HAP-1 (cell line): ENCODE data around the gene ABHD6.
"Not testable (repeated sequence)": the region's sequence is repeated elsewhere in the genome, so short reads cannot be mapped to it uniquely, and the experiment has no call there.

ENCODE experiments used
- DNase-seq, 2 experiments: peaks; one replicate each; pipeline ENCODE4 v3.0.0-alpha.2; 2016 to 2020; ENCODE audit warnings: low spot score in 2 of 2
- H3K27me3 ChIP-seq: fragments of 250-450 bp; sonication (Bioruptor Pico); 2 replicates; pipeline ENCODE4 v1.5.1; 2020; ENCODE audit warnings: low read depth, mild to moderate bottlenecking, moderate library complexity
- H3K36me3 ChIP-seq: fragments of 250-450 bp; sonication (Bioruptor Pico); replicated peaks from 2 replicates; pipeline ENCODE4 v1.5.1; 2020; ENCODE audit warnings: mild to moderate bottlenecking
- H3K4me1 ChIP-seq: fragments of 250-450 bp; sonication (Bioruptor Pico); 2 replicates; pipeline ENCODE4 v1.5.1; 2020; ENCODE audit warnings: mild to moderate bottlenecking
- H3K4me3 ChIP-seq: fragments of 250-450 bp; sonication (Bioruptor Pico); 2 replicates; pipeline ENCODE4 v1.5.1; 2020; ENCODE audit warnings: mild to moderate bottlenecking, moderate library complexity
- H3K9me3 ChIP-seq: fragments of 250-450 bp; sonication (Bioruptor Pico); 2 replicates; pipeline ENCODE4 v1.5.1; 2020; ENCODE audit warnings: mild to moderate bottlenecking, moderate library complexity
- in situ Hi-C: fragments of 300-500 bp; cut with MboI; formaldehyde crosslinking; loops from 3 replicates; pipeline ENCODE4 v1.14.3; 2020; ENCODE audit warnings: low sequenced_read_pairs, inconsistent platforms, mixed read lengths

Gene ABHD6

GRCh38 chr3:58200846-58201355, 36.7 kb upstream of the ABHD6 start:
- H3K4me3 ChIP-seq, result no peak overlapping the region
- in situ Hi-C loops, result no loop called here
- H3K27me3 ChIP-seq, result no peaks in the 10 kb centered on the region; the same call in 1 of the 2 replicates
- DNase-seq, result no peak
- no peaks in the 10 kb centered on the region for H3K36me3 ChIP-seq
- no peaks in the 10 kb centered on the region for H3K9me3 ChIP-seq
- no peaks in the 10 kb centered on the region for H3K4me1 ChIP-seq

GRCh38 chr3:58201451-58201850, 36.1 kb upstream of the ABHD6 start:
- in situ Hi-C loops, H3K9me3 ChIP-seq, DNase-seq, H3K27me3 ChIP-seq, H3K36me3 ChIP-seq, H3K4me1 ChIP-seq, H3K4me3 ChIP-seq: not testable (repeated sequence)

- H3K4me1 ChIP-seq, result no peaks in the 10 kb centered on the region
- H3K36me3 ChIP-seq, result no peaks in the 10 kb centered on the region
- H3K9me3 ChIP-seq, result no peaks in the 10 kb centered on the region
- H3K4me3 ChIP-seq, result no peak overlapping the region
- H3K27me3 ChIP-seq, result peaks cover 10% of the 10 kb centered on the region
- no peak for DNase-seq
- in situ Hi-C loops, result no loop called here
Observed at GRCh38 chr3:58202917-58203360, 34.7 kb upstream of the ABHD6 start.

- in situ Hi-C loops, result no loop called here
- Histone ChIP-seq H3K4me3 (no peak overlapping the region), H3K36me3 (no peaks in the 10 kb centered on the region), H3K4me1 (no peaks in the 10 kb centered on the region), H3K27me3 (peaks cover 10% of the 10 kb centered on the region), H3K9me3 (no peaks in the 10 kb centered on the region)
- DNase-seq, result no peak
Observed at GRCh38 chr3:58203541-58203940, 34.1 kb upstream of the ABHD6 start.

GRCh38 chr3:58204720-58205119, 32.9 kb upstream of the ABHD6 start:
- Histone ChIP-seq H3K4me1 (no peaks in the 10 kb centered on the region), H3K4me3 (no peak overlapping the region), H3K27me3 (peaks cover 10% of the 10 kb centered on the region), H3K9me3 (no peaks in the 10 kb centered on the region), H3K36me3 (no peaks in the 10 kb centered on the region)
- in situ Hi-C loops, result no loop called here
- no peak for DNase-seq

GRCh38 chr3:58205981-58206380, 31.6 kb upstream of the ABHD6 start:
- no peaks in the 10 kb centered on the region for H3K9me3 ChIP-seq
- in situ Hi-C loops, result no loop called here
- DNase-seq, result no peak
- H3K4me3 ChIP-seq, result no peak overlapping the region
- no peaks in the 10 kb centered on the region for H3K4me1 ChIP-seq
- peaks cover 10% of the 10 kb centered on the region for H3K27me3 ChIP-seq
- H3K36me3 ChIP-seq, result no peaks in the 10 kb centered on the region

GRCh38 chr3:58206406-58207011, 31.1 kb upstream of the ABHD6 start:
- Histone ChIP-seq H3K4me3 (no peak overlapping the region), H3K9me3 (no peaks in the 10 kb centered on the region), H3K36me3 (no peaks in the 10 kb centered on the region), H3K27me3 (peaks cover 10% of the 10 kb centered on the region), H3K4me1 (no peaks in the 10 kb centered on the region)
- in situ Hi-C loops, result no loop called here
- no peak for DNase-seq

GRCh38 chr3:58207954-58208353, 29.6 kb upstream of the ABHD6 start:
- in situ Hi-C loops, result no loop called here
- Histone ChIP-seq H3K4me3 (no peak overlapping the region), H3K4me1 (no peaks in the 10 kb centered on the region), H3K9me3 (no peaks in the 10 kb centered on the region), H3K27me3 (peaks cover 10% of the 10 kb centered on the region), H3K36me3 (no peaks in the 10 kb centered on the region)
- no peak for DNase-seq

- Histone ChIP-seq H3K9me3 (no peaks in the 10 kb centered on the region), H3K4me3 (no peak overlapping the region), H3K4me1 (no peaks in the 10 kb centered on the region), H3K36me3 (no peaks in the 10 kb centered on the region), H3K27me3 (peaks cover 10% of the 10 kb centered on the region)
- no peak for DNase-seq
- in situ Hi-C loops, result no loop called here
Observed at GRCh38 chr3:58209933-58210332, 27.7 kb upstream of the ABHD6 start.

GRCh38 chr3:58210761-58211460, 26.7 kb upstream of the ABHD6 start, which contains the start of gene DNASE1L3:
Gene DNASE1L3 (minus strand): TSS chr3:58210972. CDS start chr3:58210906, 66 bp downstream.
- no peaks in the 10 kb centered on the region for H3K9me3 ChIP-seq
- no peak within 1 kb of the TSS for H3K4me3 ChIP-seq
- H3K4me1 ChIP-seq, result no peaks in the 10 kb centered on the region
- peaks cover 10% of the 10 kb centered on the region; the same call in 1 of the 2 replicates for H3K27me3 ChIP-seq
- no peak for DNase-seq
- in situ Hi-C loops, result no loop called here
- H3K36me3 ChIP-seq, result no peaks in the 10 kb centered on the region

GRCh38 chr3:58214484-58215316, 22.9 kb upstream of the ABHD6 start:
- no peak for DNase-seq
- Histone ChIP-seq H3K4me1 (peaks cover 4% of the 10 kb centered on the region), H3K36me3 (no peaks in the 10 kb centered on the region), H3K9me3 (no peaks in the 10 kb centered on the region), H3K27me3 (no peaks in the 10 kb centered on the region), H3K4me3 (no peak overlapping the region)
- in situ Hi-C loops, result no loop called here

GRCh38 chr3:58215317-58216025, 22.1 kb upstream of the ABHD6 start:
- in situ Hi-C loops, result no loop called here
- Histone ChIP-seq H3K4me3 (no peak overlapping the region), H3K9me3 (no peaks in the 10 kb centered on the region), H3K36me3 (no peaks in the 10 kb centered on the region), H3K27me3 (no peaks in the 10 kb centered on the region), H3K4me1 (peaks cover 4% of the 10 kb centered on the region)
- no peak for DNase-seq

- Histone ChIP-seq H3K4me1 (peaks cover 4% of the 10 kb centered on the region), H3K9me3 (no peaks in the 10 kb centered on the region), H3K36me3 (no peaks in the 10 kb centered on the region), H3K27me3 (no peaks in the 10 kb centered on the region), H3K4me3 (no peak overlapping the region)
- peak; percentile 20 to 49 for DNase-seq
- in situ Hi-C loops, result no loop called here
Observed at GRCh38 chr3:58216496-58217195, 20.9 kb upstream of the ABHD6 start.
